ENCODE results near the gene CDK10. TPM values are rescaled to one million over a fixed set of nuclear protein-coding genes. Genes with fewer than 3 reads are reported as not detected.
A peak's percentile ranks its signal among the peaks of the same experiment; 100 is the strongest.

Gene CDK10
- total RNA-seq, 1 donor from 2014 or later = 56.9 TPM

- Mint-ChIP-seq H3K27ac (ENCODE audit: unreplicated experiment) (no peak overlapping the region), H3K27me3 (ENCODE audit: unreplicated experiment) (peaks cover 12% of the 10 kb centered on the region), H3K4me3 (ENCODE audit: unreplicated experiment) (no peak overlapping the region), H3K4me1 (ENCODE audit: low read depth, unreplicated experiment) (peaks cover 7% of the 10 kb centered on the region), H3K36me3 (ENCODE audit: unreplicated experiment) (peaks cover 6% of the 10 kb centered on the region), H3K9me3 (ENCODE audit: unreplicated experiment) (peaks cover 5% of the 10 kb centered on the region)
- TF ChIP-seq CTCF (IDR thresholded peaks at IDR 0.05; ENCODE audit: partially characterized antibody, unreplicated experiment) = no peak
- DNase-seq = no peak
These were observed 41.1 kb downstream of the CDK10 start for GRCh38 chr16:89727406-89728120.

- no peak overlapping the region for H3K27ac Mint-ChIP-seq (ENCODE audit: unreplicated experiment)
- H3K4me3 Mint-ChIP-seq (ENCODE audit: unreplicated experiment) = no peak overlapping the region
- peaks cover 7% of the 10 kb centered on the region for H3K4me1 Mint-ChIP-seq (ENCODE audit: low read depth, unreplicated experiment)
- H3K36me3 Mint-ChIP-seq (ENCODE audit: unreplicated experiment) = peaks cover 6% of the 10 kb centered on the region
- DNase-seq = no peak
- peaks cover 7% of the 10 kb centered on the region for H3K27me3 Mint-ChIP-seq (ENCODE audit: unreplicated experiment)
- TF ChIP-seq CTCF (IDR thresholded peaks at IDR 0.05; ENCODE audit: partially characterized antibody, unreplicated experiment) = no peak
- peaks cover 5% of the 10 kb centered on the region for H3K9me3 Mint-ChIP-seq (ENCODE audit: unreplicated experiment)
These were observed 42.8 kb downstream of the CDK10 start for GRCh38 chr16:89729293-89729692.

DNA sequence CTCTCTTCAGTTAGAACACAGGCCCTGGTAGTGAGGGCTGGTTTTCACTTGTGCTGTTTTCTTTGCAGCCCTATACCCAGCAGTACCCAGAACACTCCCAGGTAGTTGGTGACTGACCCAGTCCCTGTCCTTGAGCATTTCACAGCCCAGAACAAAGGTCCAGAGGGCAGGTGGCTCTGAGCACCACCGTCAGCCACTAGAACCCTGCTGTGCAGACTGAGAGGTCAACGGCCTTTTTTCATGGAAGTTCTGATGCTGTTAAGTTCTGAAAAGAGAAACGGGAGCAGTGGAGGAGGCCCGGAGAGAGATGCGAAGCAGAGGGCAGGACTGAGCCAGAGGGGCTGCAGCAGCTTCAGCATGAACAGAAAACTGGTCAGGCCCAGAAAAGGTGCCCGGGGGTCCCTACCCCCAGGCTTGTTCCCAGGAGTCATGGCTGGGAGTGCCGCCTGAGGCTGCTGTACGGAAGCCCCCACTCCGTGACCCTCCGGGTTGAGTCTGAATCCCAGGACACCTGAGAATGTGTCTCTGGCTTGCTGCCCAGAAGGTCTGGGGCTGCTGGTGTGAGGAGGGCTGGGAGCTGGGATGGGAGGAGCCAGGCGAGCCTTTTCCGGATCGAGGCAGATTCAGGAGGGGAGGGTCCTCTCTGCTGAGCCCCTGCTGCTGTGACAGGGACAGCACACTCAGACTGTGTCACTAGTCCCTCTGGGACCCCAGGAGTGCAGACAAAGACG lies 43.5 kb downstream of the CDK10 start:
- no peak for TF ChIP-seq CTCF (IDR thresholded peaks at IDR 0.05; ENCODE audit: partially characterized antibody, unreplicated experiment)
- DNase-seq = peak; percentile 65
- H3K9me3 Mint-ChIP-seq (ENCODE audit: unreplicated experiment) = peaks cover 5% of the 10 kb centered on the region
- H3K27me3 Mint-ChIP-seq (ENCODE audit: unreplicated experiment) = peaks cover 7% of the 10 kb centered on the region
- peak overlapping the region; percentile 76 for H3K27ac Mint-ChIP-seq (ENCODE audit: unreplicated experiment)
- H3K4me3 Mint-ChIP-seq (ENCODE audit: unreplicated experiment) = peak overlapping the region; percentile 57
- peaks cover 6% of the 10 kb centered on the region for H3K36me3 Mint-ChIP-seq (ENCODE audit: unreplicated experiment)
- H3K4me1 Mint-ChIP-seq (ENCODE audit: low read depth, unreplicated experiment) = peaks cover 7% of the 10 kb centered on the region

DNA sequence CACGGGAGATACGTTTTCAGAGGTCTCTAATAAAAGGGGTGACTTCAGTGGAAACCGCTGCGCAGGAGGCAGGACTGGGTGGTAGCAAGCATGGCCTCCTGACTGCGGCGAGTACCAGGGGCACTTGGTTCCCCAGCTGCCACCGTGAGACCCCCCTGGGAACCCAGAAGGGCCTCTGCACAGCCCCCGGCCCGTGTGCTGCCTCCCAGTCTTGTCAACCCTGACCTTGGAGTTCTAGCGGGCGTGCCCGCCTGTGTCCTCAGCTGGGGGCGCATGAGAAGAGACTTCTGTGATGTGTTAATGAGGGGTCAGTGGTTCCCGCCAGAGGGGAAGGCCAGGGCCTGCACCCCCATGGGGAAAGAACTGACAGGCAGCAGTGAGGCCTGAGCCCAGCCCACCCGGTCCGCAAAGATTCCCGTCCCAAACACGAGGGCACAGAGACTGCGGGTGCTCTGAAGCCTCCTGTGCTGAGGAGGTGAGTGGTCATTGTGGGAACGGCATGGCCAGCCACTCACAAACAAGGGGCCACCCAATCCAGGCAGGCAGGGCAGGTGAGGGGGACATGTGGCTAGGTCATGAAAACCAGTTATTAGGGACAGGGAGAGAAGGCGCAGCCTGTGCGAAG lies 44.2 kb downstream of the CDK10 start:
- H3K9me3 Mint-ChIP-seq (ENCODE audit: unreplicated experiment) = peaks cover 5% of the 10 kb centered on the region
- DNase-seq = no peak
- H3K4me3 Mint-ChIP-seq (ENCODE audit: unreplicated experiment) = peak overlapping the region; percentile 57
- no peak for TF ChIP-seq CTCF (IDR thresholded peaks at IDR 0.05; ENCODE audit: partially characterized antibody, unreplicated experiment)
- H3K4me1 Mint-ChIP-seq (ENCODE audit: low read depth, unreplicated experiment) = peaks cover 7% of the 10 kb centered on the region
- H3K36me3 Mint-ChIP-seq (ENCODE audit: unreplicated experiment) = peaks cover 6% of the 10 kb centered on the region
- H3K27me3 Mint-ChIP-seq (ENCODE audit: unreplicated experiment) = peaks cover 7% of the 10 kb centered on the region
- peak overlapping the region; percentile 43 for H3K27ac Mint-ChIP-seq (ENCODE audit: unreplicated experiment)

Measured in glutamatergic neuron (in vitro differentiated cells).